ENCODE data around the gene ADNP. TPM values are rescaled to one million over a fixed set of nuclear protein-coding genes. Genes with fewer than 3 reads are reported as not detected.

The ADNP gene
- total RNA-seq, 1 donor from 2014 or later: 75.4 TPM

DNA sequence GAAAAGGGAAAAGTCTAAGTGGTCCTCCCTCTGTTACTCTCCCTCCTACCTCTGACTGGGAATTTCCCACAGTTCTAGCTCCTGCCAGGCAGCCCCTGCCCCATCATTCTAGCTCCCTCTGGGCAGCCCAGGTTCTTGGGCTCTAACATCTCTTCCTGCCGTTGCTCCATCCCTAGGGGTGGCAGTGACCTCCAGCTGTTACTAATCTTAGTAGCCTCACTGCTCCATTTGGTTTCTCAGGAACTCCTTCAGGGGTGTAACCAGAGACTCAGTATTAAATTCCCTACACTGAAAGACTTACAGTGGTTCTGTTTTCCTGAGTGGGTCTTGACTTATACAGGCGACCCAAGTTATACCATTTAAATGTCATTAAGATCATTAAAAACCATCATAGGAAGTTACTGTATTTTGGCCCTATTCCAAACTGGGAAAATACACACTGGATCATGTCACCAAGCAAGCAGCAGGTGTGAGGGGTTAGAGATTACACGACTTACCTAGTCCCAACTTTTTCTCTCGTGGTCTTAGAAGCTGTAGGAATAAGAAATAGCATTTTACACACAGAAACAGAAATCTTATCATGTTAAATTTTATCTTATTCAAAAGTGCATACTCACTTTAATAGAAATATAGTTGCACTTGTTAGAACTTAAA lies 17.0 kb upstream of the ADNP start:
- Histone ChIP-seq H3K4me1 (no peaks in the 10 kb centered on the region), H3K4me2 (no peak overlapping the region), H3K4me3 (no peak overlapping the region), H3F3A (ENCODE audit: low read depth) (no peaks in the 10 kb centered on the region), H3K27ac (no peak overlapping the region), H3K9me3 (ENCODE audit: low read depth) (no peaks in the 10 kb centered on the region), H3K9ac (no peak overlapping the region), H4K20me1 (ENCODE audit: low read depth) (peaks cover 15% of the 10 kb centered on the region), H3K79me2 (ENCODE audit: low read depth) (peaks cover 36% of the 10 kb centered on the region), H3K27me3 (no peaks in the 10 kb centered on the region), H3K36me3 (peaks cover 28% of the 10 kb centered on the region), H2AFZ (replicated peaks) (no peak overlapping the region)
- no peaks in the 10 kb centered on the region for H3K4me1 Mint-ChIP-seq
- no peak overlapping the region for H3K27ac Mint-ChIP-seq
- DNase-seq (ENCODE audit: low spot score): no peak
- H3K4me3 Mint-ChIP-seq: no peak overlapping the region
- no peaks in the 10 kb centered on the region for H3K9me3 Mint-ChIP-seq
- H3K36me3 Mint-ChIP-seq: peaks cover 10% of the 10 kb centered on the region
- TF ChIP-seq, protein P1, sequence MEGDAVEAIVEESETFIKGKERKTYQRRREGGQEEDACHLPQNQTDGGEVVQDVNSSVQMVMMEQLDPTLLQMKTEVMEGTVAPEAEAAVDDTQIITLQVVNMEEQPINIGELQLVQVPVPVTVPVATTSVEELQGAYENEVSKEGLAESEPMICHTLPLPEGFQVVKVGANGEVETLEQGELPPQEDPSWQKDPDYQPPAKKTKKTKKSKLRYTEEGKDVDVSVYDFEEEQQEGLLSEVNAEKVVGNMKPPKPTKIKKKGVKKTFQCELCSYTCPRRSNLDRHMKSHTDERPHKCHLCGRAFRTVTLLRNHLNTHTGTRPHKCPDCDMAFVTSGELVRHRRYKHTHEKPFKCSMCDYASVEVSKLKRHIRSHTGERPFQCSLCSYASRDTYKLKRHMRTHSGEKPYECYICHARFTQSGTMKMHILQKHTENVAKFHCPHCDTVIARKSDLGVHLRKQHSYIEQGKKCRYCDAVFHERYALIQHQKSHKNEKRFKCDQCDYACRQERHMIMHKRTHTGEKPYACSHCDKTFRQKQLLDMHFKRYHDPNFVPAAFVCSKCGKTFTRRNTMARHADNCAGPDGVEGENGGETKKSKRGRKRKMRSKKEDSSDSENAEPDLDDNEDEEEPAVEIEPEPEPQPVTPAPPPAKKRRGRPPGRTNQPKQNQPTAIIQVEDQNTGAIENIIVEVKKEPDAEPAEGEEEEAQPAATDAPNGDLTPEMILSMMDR (IDR thresholded peaks at IDR 0.05): no peak
- no peak for TF ChIP-seq EZH2 (IDR thresholded peaks at IDR 0.05)
- no peak for TF ChIP-seq EZH2phosphoT487 (IDR thresholded peaks at IDR 0.05)
- peaks cover 3% of the 10 kb centered on the region for H3K27me3 Mint-ChIP-seq (ENCODE audit: insufficient read depth, low read depth)

DNA sequence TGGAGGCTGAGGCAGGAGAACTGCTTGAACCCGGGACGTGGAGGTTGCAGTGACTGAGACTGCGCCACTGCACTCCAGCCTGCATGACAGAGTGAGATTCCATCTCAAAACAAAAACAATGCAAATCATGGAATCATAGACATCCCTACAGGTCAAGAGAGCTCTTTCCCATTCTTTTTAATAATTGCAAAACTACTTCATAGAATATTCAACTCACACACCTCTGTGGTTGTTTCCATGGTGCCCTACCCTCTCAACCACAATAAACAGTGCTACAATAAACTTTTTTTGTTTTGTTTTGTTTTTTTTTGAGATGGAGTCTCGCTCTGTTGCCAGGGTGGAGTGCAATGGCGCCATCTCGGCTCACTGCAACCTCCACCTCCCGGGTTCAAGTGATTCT lies 11.8 kb upstream of the ADNP start:
- TF ChIP-seq EZH2phosphoT487 (IDR thresholded peaks at IDR 0.05) (no peak), EZH2 (IDR thresholded peaks at IDR 0.05) (no peak)
- TF ChIP-seq, protein P1 (IDR thresholded peaks at IDR 0.05): no peak
- H3K36me3 Mint-ChIP-seq: peaks cover 20% of the 10 kb centered on the region

DNA sequence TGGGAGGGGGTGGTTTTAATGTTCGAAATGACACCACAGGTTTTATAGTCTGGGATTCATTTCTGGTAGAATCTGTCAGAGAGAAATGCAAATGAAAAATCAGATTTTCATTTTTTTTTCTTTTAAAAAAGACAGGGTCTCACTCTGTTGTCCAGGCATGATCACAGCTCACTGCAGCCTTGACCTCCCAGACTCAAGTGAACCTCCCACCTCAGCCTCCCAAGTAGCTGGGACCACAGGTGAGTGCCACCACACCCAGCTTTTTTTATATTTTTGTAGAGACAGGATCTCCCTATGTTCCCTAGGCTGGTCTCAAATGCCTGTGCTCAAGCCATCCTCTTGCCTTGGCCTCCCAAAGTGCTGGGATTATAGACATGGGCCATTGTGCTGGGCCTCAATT lies 2.4 kb upstream of the ADNP start:
- no peak overlapping the region for H3K27ac Mint-ChIP-seq
- H3K36me3 Mint-ChIP-seq: peaks cover 22% of the 10 kb centered on the region
- Histone ChIP-seq H3K27ac (no peak overlapping the region), H3K79me2 (ENCODE audit: low read depth) (peaks cover 20% of the 10 kb centered on the region), H3K4me3 (no peak overlapping the region), H3K4me1 (peaks cover 6% of the 10 kb centered on the region), H2AFZ (replicated peaks) (no peak overlapping the region), H3K9ac (no peak overlapping the region), H3K27me3 (no peaks in the 10 kb centered on the region), H3F3A (ENCODE audit: low read depth) (peaks cover 60% of the 10 kb centered on the region), H3K9me3 (ENCODE audit: low read depth) (no peaks in the 10 kb centered on the region), H4K20me1 (ENCODE audit: low read depth) (peaks cover 7% of the 10 kb centered on the region), H3K36me3 (peaks cover 30% of the 10 kb centered on the region), H3K4me2 (no peak overlapping the region)
- H3K4me1 Mint-ChIP-seq: peaks cover 17% of the 10 kb centered on the region
- H3K4me3 Mint-ChIP-seq: no peak overlapping the region
- peaks cover 6% of the 10 kb centered on the region for H3K27me3 Mint-ChIP-seq (ENCODE audit: insufficient read depth, low read depth)
- no peak for DNase-seq (ENCODE audit: low spot score)
- peaks cover 2% of the 10 kb centered on the region for H3K9me3 Mint-ChIP-seq
- TF ChIP-seq, protein P1 (IDR thresholded peaks at IDR 0.05): no peak
- no peak for TF ChIP-seq EZH2 (IDR thresholded peaks at IDR 0.05)
- TF ChIP-seq EZH2phosphoT487 (IDR thresholded peaks at IDR 0.05): no peak

More for the DNA sequence above, 11.8 kb upstream of the ADNP start:
- no peak for DNase-seq (ENCODE audit: low spot score)
- Histone ChIP-seq H2AFZ (replicated peaks) (no peak overlapping the region), H3K9ac (no peak overlapping the region), H3K36me3 (peaks cover 33% of the 10 kb centered on the region), H3F3A (ENCODE audit: low read depth) (peaks cover 5% of the 10 kb centered on the region), H3K79me2 (ENCODE audit: low read depth) (no peaks in the 10 kb centered on the region), H3K9me3 (ENCODE audit: low read depth) (no peaks in the 10 kb centered on the region), H3K4me2 (no peak overlapping the region), H3K27me3 (no peaks in the 10 kb centered on the region), H3K4me3 (no peak overlapping the region), H3K4me1 (no peaks in the 10 kb centered on the region), H3K27ac (no peak overlapping the region), H4K20me1 (ENCODE audit: low read depth) (peaks cover 4% of the 10 kb centered on the region)
- Mint-ChIP-seq H3K27ac (no peak overlapping the region), H3K9me3 (no peaks in the 10 kb centered on the region), H3K27me3 (ENCODE audit: insufficient read depth, low read depth) (peaks cover 2% of the 10 kb centered on the region), H3K4me1 (no peaks in the 10 kb centered on the region), H3K4me3 (no peak overlapping the region)
